HG03103 (cell line): ENCODE results near the gene CDRT15.
"Not testable (repeated sequence)": the region's sequence is repeated elsewhere in the genome, so short reads cannot be mapped to it uniquely, and the experiment has no call there.

Experiments
- ATAC-seq: cut with Tn5 transposase; IDR thresholded peaks from one replicate; pipeline ENCODE4 v1.9.1; 2021; ENCODE audit warnings: low read depth; ENCODE audit not compliant: unreplicated experiment

Gene CDRT15

DNA sequence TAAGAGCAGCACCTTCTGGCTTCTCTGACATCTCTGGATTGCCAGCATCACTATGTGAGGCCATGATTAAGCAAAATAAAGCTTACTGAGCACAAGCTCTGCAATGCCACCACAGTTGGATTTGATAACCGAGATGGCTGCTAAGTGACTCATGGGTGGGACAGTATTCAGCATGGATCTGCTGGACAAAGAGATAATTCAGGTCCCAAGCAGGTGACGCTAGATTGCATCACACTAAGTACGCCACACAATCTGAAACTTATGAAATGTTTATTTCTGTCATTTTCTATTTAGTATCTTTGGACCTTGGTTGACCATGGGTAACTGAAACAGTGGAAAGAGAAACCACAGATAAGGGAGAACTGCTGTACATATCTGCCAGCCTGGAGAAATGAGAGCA is 27.4 kb downstream of the CDRT15 start:
- no peak for ATAC-seq

DNA sequence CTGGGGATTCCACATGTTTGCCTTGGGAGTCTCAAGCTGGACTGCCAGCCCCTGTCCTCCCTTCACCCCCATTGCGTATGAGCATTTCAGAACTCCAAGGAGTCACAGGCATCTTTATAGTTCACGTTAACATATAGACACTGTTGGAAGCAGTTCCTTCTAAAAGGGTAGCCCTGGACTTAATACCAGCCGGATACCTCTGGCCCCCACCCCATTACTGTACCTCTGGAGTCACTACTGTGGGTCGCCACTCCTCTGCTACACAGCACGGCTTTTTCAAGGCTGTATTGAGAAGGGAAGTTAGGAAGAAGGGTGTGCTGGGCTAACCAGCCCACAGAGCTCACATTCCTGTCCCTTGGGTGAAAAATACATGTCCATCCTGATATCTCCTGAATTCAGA is 28.9 kb downstream of the CDRT15 start:
- ATAC-seq: no peak

DNA sequence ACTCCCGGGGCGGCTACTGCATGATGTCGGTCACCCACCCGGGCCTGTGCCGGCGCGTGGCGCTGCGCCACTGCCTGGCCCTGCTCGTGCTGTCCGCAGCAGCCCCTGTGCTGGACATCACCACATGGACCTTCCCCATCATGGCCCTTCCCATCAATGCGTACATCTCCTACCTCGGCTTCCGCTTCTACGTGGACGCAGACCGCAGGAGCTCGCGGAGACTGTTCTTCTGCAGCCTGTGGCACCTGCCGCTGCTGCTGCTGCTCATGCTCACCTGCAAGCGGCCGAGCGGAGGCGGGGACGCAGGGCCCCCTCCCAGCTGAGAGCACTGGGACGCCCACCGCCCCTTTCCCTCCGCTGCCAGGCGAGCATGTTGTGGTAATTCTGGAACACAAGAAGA is 29.8 kb downstream of the CDRT15 start:
- ATAC-seq: no peak

DNA sequence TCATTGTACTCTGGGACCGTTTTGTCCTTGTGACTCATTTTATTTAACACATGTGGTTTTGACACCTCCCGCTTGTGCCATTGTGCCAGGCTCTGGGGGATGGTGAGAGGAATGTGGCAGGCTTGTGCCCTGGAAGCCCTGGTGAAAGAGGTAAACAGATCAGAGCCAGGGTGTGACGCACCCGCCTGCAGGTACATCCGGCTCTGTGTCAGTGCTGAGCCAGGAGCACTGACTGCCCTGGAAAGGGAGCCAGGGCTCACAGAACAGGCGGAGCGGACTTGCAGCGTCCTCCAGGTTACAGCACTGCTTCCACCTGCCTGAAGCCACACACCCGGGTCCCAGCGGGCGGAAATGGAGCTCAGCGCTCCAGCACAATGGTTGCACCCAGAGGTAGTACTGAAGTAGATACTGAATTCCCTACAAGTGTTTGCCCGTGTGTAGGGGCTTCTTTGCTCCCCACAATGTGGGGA is 30.6 kb downstream of the CDRT15 start:
- no peak for ATAC-seq

DNA sequence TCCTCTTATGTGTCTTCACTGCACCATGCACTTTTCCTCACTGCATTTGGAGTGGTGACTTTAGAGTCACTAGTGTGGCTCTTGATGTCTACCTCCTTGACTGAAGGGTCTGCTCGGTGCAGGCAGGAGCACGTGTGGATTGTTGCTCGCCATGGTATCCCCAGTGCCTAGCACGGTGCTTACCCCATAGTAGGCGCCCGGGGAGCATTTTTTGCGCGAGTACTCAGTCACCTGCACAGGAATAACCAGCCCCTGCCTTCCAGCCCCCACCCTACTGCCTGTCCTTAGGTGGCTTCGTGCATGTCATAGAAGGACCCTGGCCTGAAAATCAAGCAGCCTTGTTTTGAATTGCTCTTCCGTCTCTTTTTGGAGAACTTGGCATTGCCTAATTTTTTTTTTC is 31.3 kb downstream of the CDRT15 start:
- no peak for ATAC-seq

DNA sequence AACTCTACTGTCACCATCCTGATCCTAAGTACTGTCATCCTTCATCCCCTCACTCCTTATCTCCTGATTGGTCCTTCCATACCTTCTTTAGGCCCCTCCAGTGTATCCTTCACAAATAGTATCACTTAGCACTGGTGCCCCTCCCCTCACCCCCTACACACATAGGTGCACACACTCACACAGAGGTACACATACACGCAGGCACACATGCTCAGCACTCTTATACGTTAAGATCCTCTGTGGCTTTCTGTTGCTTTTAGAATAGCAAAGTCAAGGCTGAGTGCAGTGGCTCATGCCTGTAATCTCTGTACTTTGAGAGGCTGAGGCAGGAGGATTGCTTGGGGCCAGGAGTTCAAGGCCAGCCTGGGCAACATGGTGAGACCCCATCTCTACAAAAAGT is 32.1 kb downstream of the CDRT15 start:
- ATAC-seq: no peak

DNA sequence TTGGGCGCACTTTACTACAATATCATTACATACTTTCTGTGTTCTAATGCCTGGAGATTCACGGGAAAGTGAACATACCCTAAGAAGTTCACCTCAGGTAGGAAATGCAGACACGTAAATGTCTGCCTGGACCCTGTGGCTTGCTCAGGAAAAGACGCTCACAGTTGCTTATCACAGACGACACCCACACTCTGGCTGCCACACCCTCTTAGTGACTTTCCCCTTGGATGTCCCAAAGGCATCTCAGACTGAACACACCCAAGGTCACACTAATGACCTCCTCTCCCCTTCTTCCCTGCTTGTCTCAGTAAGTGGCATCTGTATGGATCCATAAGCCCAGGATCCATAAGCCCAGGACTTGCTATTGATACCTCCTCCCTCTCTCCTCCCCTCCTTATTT is 32.6 kb downstream of the CDRT15 start:
- ATAC-seq: no peak

DNA sequence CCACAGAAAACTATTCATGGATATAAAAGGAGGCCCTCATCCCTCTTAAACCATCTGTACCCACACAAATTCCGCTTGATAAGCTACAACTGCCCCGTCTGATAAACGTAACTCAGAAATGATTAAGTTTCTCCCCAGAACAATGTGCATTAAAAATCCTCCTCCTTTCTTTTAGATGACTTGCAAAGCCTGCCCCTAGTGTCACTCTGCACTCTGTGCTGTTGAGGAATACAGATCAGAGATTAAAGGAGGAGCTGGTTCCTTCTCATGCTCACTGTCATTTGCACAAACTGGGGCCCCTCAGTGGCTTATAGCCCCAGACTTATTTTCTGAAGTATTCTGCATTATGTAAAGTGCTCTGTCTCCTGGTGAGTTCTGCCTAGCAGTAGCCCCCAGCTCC is 33.3 kb downstream of the CDRT15 start:
- ATAC-seq: no peak

DNA sequence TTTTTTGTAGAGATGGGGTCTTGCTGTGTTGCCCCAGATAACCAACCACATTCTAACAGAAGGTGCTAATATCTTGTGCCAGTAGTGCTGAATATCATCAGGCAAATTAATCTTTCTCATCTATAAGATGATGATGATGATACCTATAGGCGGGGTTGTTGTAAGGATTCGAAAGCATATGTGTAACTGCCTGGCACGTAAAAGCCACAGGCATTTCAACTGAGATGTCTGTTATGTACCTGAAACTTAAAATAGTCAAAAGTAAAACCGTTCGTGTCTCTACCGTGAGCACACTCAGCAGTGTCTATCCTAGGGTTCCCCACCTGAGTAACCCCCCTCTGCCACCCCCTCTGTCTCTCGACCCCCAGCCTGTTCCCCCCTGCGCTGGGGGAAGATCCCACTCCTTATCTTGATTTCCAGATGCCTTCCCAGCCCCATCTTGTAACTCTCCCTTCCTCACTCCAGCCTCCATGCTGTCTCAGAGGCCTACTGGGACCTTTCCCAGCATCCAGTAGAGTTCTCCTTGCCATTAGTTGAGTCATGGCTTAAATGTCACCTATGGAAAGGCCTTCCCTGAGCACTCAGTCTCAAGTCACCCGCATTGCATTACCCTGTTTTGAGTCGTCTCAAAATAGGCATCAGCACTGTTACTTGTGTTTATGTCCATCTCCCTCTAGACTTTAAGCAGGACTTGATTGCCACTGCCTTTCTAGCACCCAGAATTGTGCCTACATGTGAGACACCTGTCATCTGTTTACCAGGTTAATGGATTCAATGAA is 34.1 kb downstream of the CDRT15 start:
- ATAC-seq: no peak

DNA sequence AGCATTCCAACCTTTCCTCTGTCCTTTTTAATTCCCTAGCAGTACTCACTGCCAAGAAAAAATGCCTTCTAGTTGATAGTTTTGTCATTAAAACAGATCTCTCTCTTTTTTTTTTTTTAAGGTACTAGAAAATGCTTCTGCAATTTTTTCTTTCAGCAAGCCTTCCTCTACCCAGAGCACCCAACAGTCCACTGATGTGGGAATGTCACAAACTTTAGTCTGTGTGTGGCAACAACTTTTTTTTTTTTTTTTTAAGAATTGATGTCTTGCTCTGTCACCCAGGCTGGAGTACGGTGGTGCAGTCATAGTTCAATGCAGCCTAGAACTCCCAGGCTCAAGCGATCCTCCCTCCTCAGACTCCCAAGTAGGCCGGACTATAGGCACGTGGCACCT is 34.7 kb downstream of the CDRT15 start:
- ATAC-seq: no peak

DNA sequence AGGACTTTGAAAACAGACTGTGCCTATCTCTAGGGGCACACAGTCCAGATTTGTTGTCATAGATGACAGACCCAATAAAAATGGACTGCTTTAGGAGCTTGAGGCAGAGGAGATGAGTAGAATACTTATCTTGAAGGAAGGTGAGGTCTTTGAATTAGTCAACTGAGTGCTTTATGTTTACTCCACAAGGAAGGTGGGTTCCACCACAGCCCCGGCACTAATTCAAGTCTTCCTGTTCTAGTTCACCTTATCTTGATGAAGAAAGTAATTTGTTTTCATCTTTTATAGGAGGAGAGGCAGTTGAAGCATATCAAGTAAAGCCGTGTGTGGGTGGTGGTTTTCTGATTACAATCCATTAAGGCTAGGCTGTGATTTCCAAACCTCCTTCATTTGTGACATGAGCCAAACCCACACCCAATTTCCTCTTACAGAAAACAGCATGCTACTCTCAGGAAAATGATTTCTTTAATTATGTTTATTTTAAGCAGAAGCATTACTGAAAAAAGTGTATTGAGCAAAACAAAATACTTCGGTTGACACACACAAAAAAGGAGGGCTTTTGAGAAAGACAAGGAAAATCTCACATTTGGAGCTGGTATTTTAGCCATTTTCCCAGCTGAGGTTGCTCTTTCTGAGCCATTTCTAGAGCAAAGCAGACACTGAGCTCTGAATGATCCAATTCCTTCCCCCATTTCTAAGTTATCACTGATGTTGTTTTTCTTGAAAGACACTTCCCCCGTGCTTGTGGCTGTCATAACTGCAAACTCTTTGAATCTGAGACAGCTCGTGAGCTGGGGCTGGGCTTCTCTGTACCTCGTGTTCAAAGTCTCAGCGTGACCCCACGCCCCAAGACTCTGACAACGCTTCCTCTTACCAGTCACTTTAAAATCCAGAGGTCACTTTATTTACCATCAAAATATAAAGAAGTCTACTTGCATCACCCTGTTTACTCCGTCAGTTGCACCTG is 35.4 kb downstream of the CDRT15 start:
- ATAC-seq: no peak

DNA sequence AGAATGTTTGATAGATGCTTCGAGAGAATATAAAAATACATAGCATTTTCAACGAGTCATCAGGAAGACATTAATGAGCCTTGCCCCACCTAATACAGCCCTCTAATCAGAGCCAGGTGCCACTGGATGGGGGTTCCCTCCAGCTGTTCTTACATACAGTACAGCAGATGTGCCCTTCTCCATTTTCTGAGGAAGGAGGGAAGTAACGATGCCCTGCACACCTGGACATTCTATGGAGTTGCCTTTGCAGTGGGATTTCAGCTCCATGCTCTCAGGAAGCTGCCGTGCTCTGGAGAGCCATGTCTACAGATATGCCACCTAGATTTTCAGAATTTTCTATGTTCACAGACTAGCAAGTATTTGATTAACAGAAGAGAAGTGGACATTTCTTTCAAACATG is 36.3 kb downstream of the CDRT15 start:
- no peak for ATAC-seq

DNA sequence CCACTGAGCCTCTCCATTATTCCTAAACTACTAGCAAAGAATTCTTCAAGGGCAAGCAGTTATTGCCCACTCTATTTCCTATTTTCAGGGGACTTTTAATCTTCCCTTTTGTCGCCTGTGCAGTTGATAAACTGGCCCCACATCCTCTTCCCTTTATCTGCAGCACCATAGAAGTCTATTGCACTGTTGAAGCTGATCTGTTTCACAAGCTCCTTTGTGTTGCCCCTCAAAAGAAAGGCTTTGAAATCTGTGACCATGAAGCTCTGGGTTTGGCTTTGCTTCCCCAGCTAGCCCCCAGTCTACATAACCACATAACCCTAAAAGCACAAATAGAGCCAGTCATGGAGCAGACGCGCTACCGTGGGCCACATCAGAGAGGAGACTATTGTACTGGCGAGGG is 37.1 kb downstream of the CDRT15 start:
- ATAC-seq: no peak

DNA sequence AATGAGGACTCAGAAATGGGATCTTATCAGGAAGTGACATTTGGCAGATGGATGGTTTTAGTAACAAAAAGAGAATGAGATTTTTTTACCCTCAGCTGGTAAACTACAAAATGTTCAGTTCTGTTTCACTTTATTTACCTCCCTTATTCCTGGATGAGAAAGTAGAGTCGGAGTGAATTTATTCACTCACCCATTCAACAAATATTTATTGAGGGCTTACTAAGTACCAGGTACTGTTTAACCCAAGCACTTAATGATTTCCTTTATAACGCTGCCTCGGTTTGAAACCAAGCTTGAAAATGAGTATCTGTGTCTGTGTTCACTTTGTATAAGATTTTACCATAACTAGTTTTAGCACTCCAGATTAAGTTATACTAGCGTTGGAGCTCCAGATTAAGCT is 38.1 kb downstream of the CDRT15 start:
- ATAC-seq: no peak

DNA sequence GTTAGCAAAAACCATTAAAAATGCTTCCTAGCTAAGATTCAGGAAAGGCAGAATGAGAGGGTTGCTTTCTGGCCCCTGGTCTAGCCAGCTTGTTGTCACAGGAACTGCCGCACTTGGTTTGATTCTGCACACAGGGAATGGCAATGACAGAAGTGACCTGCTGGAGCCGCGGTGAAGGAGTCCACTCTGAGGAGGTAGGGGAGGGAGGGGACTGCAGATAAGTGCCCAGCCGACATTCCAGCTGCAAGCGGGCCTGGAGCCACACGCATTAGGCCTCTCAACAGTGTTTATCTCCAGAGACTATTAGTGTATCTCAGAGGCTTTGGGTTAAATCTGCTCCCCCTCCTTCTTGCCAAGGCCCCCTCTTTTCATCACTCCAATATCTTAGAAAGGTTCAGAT is 38.6 kb downstream of the CDRT15 start:
- no peak for ATAC-seq

DNA sequence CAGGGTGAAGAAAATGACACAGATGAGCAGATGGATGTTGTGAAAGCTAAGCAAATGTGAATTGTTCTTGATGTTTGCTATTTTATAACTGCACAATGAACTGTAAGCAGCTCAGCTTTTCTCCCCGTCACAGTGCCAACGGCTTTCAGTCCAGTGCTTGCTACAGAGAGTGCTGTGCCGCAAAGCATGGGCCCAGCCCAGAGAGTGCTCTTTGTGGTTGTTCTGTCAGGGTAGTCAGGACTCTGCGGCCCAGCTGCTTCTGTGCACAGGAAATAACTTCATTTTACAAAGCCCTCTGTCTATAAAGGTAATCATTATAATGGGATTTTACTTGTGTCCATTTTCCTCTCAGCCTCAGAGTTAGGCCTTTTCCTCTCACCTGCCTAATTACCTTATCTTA is 39.1 kb downstream of the CDRT15 start:
- no peak for ATAC-seq

DNA sequence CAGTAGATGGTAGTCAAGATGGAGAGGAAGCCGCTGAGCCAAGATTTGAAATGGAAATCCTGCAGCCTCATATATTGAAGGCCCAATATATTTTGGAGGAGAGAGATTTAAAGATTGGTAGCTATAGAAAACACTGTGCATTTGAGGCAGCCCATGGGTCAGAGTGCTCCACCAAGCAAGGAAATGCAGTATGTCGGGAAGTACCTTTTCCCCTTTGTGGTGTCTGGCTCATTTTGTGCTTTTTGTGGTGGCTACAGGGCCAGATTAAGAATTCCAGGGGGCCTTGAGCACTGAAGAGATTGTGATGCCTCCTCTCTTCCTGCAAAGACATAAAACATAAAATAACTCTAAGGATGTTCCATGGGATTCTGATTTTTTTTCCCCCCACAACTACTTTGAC is 39.6 kb downstream of the CDRT15 start:
- ATAC-seq: no peak

DNA sequence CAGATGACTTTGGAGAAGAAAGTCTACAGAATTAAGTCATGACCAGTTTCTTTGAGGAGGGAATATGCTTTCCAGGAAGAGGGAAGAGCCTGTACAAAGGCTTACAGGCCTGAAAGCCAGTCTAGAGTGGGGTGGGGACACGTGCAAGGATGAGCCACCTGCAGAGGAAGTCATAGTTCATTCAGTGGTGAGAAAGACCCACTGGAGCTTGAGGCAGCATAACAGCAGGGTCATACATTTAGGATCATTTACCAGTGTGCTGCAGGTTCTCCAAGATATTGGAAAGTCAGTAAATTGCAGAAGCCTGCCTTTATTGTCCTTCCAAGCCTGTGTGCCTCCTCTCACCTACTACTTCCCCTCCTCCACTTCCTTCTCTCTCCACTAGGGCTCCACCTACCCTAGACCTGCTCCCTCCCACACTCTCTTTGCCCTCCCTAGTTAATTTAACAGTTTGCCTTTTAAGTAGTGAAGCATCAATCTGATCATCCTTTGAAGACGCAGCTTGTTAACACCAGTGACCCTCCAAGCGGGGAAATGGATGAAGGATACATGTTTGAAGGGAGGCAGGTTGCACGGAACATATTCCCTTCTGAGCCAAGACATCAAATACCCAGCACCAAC is 40.2 kb downstream of the CDRT15 start:
- ATAC-seq: peak; percentile 54

DNA sequence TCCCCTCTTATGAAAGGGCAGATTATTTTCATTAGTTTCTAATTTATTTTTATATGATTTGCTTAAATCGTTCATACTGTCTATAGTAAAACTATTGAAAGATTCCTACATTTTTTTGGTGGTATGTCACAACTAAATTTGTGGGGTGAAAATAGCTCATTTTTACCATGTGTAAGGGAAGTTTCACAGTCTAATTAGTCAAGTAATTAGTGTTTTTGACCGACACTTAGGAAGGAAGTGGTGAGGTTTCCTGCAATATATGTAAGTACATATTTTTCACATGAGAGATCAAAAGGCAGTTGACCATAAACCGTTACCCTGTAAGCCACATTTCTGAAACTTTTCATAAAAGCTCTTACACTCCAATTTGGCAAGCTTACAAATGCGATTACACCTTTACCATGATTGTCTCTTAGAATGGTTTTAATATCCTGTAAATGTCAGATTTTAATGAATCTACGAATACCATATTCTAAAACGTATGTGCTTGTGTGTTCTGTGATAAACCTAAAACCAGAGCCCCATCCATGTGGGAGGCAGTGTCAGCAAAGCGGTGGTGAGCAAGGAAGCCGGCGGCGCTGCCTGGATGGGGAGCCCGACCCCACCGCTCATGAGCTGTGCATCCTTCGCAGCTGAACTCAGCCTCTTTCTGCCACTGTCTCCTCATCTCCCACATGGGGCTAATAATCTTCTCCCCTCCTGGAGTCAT is 43.9 kb downstream of the CDRT15 start:
- not testable (repeated sequence) for ATAC-seq

DNA sequence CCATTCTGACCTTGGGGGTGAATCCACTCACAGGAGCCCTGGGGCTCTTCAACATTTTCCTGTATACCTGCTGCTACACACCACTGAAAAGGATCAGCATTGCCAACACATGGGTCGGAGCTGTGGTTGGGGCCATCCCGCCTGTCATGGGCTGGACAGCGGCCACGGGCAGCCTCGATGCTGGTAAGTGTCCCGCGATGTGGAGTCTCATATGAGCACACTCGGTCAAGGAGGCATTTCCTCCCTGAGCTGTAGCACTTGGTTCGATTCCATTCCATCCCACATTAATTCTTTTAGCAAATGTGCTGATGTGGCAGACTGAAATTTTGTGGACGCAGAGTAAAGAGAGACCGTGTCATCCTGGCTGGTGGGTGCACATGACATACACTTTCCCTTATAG is 44.6 kb downstream of the CDRT15 start:
- ATAC-seq: not testable (repeated sequence)

DNA sequence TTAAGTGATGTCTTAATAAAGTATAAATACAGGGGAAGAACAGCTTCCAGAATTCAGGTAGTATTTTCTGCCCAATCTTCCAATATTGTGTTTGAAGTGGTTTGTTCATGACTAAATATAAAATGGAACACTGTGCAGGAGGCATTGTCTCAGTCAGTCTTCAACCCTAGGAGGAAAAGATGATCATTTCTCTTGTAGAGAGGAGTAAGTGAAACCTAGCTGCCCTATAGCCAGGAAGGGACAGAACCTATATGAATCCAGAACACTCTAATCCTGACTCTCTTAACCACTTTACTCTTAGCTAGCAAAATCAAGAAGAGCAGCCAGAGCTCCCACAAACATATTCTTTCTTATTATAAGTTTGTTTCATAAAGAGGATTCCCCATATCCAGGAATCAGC is 45.2 kb downstream of the CDRT15 start:
- ATAC-seq: not testable (repeated sequence)
